NCI-H2029 treated with DMSO at 0.1 percent for 48 hours (cell line): ENCODE results near the gene DCUN1D2.
"Not testable (repeated sequence)": the region's sequence is repeated elsewhere in the genome, so short reads cannot be mapped to it uniquely, and the experiment has no call there.

Source experiments
- DNase-seq: peaks from one replicate; lab custom pipeline; 2025; lab: John Stamatoyannopoulos, UW

The DCUN1D2 gene

GRCh38 chr13:113445791-113446487 is 44.6 kb downstream of the DCUN1D2 start:
- no peak for DNase-seq

DNA sequence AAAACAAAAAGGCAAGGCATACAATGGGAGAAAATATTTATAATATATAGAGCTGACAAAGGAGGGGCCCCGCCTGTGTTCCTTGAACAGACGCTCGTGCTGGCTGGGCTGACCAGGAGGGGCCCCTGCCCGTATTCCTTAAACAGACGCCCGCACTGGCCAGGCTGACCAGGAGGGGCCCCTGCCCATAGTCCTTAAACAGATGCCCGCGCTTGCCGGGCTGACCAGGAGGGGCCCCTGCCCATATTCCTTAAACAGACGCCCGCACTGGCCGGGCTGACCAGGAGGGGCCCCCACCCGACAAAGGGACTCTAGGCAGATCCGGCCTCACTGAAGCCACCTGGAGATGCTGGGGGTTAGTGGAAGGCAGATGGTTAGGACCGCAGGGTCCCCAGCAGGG is 46.5 kb downstream of the DCUN1D2 start:
- DNase-seq, result no peak

- no peak for DNase-seq
Measured at GRCh38 chr13:113442985-113443362, 47.5 kb downstream of the DCUN1D2 start.

GRCh38 chr13:113442354-113442984 is 48.0 kb downstream of the DCUN1D2 start:
- DNase-seq, result no peak

- no peak for DNase-seq
Measured at GRCh38 chr13:113441661-113442060, 48.9 kb downstream of the DCUN1D2 start.

- DNase-seq, result no peak
Measured at GRCh38 chr13:113437408-113438010, 53.0 kb downstream of the DCUN1D2 start.

DNA sequence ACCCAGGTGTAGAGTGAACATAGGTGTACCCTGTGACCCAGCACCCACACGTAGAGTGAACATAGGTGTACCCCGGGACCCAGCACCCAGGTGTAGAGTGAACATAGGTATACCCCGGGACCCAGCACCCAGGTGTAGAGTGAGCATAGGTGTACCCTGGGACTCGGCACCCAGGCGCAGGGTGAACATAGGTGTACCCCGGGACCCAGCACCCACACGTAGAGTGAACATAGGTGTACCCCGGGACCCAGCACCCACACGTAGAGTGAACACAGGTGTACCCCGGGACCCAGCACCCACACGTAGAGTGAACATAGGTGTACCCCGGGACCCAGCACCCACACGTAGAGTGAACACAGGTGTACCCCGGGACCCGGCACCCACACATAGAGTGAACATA is 53.6 kb downstream of the DCUN1D2 start:
- DNase-seq, result not testable (repeated sequence)

GRCh38 chr13:113435907-113436306 is 54.6 kb downstream of the DCUN1D2 start:
- not testable (repeated sequence) for DNase-seq

DNA sequence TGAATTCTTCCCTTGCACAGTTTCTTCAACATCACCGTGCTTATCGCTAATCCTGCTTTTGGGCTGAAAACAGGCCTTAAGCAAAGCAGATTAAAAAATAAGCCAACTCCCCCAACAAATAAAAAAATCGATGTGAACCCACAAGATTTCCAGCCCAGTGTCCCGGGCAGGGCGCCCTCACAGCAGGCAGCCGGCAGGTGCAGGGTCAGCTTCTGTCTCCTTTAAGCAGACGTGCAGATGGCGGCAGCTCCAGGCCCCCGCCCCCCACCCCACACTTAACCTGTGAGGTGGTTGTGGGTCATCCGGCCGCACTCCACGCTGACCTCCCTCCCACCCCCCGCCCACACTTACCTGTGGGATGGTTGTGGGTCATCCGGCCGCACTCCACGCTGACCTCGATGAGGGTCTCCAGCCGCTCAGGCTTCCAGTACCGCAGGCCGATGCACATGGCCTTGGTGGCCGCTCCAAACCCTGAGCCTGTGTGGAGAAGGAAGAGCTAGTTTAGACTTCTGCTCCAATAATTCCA is 57.1 kb downstream of the DCUN1D2 start:
- DNase-seq, result no peak

- DNase-seq, result no peak
Measured at GRCh38 chr13:113432506-113433270, 57.8 kb downstream of the DCUN1D2 start.

DNA sequence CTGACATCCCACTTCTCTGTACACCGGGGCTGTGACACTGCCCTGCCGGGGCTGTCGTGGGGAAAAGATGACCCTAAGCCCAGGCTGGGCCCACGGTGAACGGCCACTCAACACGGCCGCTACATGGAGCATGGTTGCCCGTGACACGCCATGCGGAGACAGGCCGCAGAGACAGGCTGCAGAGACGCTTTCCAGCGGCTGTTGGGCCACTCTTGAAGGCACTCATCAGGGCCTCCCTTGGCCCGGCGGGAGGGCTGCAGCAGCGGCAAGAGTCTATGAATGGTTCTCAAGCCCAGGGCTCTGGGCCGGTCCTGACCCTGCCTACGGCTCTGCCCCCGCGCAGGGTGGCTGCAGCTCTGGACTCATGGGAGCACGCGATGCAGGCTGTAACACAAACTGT is 59.3 kb downstream of the DCUN1D2 start:
- no peak for DNase-seq

GRCh38 chr13:113430378-113431110 is 60.0 kb downstream of the DCUN1D2 start:
- DNase-seq, result no peak

DNA sequence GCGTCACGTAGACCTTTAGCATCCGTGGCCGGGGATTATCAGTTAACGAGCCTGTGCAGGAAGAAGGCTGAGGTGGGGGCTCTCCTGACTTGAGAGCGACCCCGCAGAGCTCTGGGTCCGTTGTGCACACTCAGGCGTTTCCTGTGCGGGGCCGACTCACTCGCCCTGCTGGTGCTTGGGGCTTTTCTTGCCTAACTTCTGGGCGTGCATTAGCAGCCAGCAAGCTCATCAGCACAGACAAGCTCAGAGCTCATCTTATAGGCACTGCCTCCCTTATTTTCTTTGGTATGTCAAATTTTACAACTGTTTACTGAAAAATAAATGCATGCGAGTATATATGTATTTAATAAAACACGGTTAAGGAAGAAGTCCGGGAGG is 60.9 kb downstream of the DCUN1D2 start:
- no peak for DNase-seq

DNA sequence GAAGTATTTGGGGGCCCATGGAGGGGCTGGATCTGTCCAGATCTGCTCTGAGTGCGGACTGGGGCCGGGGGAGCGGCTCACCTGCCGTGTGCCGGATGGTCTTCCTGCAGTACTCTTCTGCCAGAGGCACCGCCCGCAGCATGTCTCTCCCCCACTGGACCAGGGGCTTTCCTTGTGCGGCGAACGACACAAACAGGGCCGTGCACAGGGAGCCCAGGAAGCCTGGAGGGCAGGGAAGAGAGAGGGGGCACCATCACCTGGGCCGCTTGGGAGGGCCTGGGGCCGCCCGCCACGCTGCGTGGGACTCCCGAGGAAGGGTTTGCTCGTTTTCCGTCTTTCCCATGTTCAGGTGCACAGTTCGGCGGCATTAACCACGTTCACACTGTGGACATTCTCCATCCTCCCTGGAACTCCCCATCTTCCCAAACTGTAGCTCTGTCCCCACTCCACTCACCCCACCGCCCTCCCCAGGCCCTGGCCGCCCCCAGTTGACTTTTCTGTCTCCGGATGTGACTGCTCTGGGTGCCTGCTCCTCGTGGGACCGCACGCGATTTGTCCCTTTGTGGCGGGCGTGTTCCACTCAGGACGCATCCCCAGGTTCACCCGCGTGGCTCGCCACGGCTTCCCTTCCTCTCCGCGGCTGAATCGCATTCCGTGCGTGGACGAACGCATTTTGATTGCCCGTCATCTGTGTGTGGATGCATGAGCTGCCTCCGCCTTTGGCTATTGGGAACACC is 61.5 kb downstream of the DCUN1D2 start:
- DNase-seq, result no peak

DNA sequence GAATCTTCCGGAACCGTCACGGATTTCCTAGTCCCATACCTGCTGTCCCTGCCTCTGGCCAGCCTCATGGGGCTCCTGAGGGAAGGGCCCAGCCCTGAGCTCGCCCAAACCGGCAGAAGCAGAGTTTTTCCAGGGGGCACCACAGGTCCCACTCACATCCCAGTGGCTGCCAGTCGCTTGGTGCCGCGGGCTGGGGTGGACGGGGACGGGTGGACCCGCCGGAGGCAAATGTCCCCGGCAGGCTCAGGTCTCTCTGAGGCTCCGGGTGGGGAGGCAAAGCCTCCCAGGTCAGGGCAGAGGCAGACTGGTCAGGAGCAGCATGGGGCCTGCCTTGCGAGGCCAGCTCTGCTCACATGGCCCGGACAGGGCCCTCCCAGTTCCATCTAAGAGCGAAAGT is 62.0 kb downstream of the DCUN1D2 start:
- no peak for DNase-seq

DNA sequence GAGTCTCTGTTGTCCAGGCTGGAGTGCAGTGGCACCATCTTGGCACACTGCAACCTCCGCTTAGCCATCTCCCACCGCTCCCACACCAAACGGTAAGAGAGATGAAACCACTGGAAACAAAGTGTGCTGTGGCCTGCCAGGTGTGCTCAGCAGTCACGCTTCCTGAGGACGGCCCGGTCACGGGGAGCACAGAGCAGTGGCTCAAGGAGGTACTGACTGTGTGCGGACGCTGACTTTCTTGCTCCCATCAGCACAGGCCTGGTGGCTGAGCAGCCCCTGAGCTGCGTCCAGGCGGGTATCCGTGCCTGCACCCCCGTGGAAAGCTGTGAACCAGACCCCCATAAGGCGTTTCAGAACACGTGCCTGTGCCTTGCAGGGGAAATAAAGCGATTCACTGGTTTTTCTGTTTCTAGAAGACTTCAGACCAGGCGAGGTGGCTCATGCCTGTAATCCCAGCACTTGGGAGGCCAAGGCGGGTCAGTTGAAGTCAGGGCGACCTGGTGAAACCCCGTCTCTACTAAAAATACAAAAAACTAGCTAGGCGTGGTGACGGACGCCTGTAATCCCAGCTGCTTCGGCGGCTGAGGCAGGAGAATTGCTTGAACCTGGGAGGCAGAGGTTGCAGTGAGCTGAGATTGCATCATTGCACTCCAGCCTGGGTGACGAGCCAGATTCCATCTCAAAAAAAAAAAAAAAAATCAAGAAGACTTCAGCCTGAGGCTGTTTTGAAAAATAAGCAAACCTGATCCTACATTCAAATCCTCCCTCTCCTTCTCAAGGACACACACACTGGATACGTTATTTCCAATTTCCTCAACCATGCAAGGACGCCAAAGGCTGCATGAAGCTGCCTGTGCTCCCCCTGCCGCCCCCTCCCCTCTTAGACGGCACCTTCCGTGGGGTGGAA is 62.7 kb downstream of the DCUN1D2 start:
- no peak for DNase-seq

DNA sequence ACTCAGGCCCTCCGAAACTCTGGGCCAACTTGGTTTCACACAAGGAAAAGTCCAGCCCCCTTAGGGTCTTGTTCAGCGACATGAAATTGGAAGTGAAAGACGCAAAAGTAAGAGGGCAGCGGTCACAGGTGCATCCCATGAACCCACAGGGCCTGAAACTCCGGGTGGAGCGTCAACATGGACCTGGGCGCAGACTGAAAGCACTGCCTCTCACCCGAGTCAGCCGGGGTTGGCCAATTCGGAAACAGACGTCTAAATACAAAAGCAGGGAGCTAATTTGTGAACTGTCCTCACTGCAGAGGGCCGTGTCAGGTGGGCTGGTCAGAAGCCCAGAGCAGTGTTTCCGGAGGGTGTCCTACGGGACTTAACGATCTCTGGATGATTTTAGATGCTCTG is 63.9 kb downstream of the DCUN1D2 start:
- DNase-seq, result no peak

DNA sequence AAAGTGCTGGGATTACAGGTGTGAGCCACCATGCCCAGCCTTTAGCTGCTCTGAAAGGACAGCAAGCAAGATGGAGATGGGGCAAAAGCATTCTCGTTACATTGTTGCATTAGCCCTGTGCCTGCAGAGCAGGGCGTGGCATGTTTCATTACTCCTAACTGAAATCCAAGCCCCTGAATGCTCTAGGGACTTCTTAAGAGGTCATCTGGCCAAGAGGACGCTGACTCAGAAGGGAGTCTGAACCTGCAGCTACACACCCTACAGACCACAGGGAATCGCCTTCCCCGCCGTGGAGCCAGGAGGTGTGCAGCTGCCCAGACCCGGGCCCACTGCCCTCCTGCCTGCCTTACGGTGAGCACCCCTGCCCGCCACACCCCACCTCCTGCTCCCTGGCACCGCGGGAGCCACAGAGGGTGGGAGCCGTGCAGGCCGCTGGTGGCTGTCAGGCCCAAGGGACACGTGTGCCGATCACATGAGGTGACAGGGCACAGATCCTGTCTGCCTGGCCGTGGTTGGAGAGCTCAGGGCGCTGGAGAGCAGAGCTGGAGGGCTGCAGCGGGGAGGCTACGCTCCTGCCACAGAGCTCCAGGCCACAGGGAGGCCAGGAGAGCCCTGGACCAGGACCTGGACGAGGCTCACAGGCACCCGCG is 64.4 kb downstream of the DCUN1D2 start:
- DNase-seq, result no peak

- no peak for DNase-seq
Measured at GRCh38 chr13:113423520-113424163, 66.9 kb downstream of the DCUN1D2 start.
